CD8-positive, alpha-beta memory T cell (primary cell): ENCODE data around the gene NUCKS1. TPM values are rescaled to one million over a fixed set of nuclear protein-coding genes. Genes with fewer than 3 reads are reported as not detected.

ENCODE experiments used
- CTCF ChIA-PET: fragments of 350-600 bp; sonication (Branson Sonifier 250); formaldehyde crosslinking; loops from one replicate; lab custom pipeline; 2021; ENCODE audit warnings: antibody characterized with exemption; lab: Charles Lee
- POLR2A ChIA-PET: fragments of 350-600 bp; sonication (Branson Sonifier 250); formaldehyde crosslinking; loops from one replicate; lab custom pipeline; 2021; ENCODE audit warnings: antibody characterized with exemption; lab: Charles Lee
- DNase-seq, 5 donors: peaks; one replicate each; pipeline versions ENCODE4 v3.0.0 to v3.0.0-alpha.2; 2020 to 2022; ENCODE audit warnings: mixed read lengths in 1 of 5
- H3K27ac ChIP-seq: one replicate; pipeline ENCODE4 v1.7.0; 2013; ENCODE audit warnings: low read depth, mild to moderate bottlenecking, low read length, moderate library complexity
- H3K27me3 ChIP-seq: 2 replicates; pipeline ENCODE4 v1.7.0; 2013; ENCODE audit warnings: low read length, mild to moderate bottlenecking; ENCODE audit not compliant: insufficient read depth, poor library complexity, severe bottlenecking
- H3K36me3 ChIP-seq: 2 replicates; pipeline ENCODE4 v1.7.0; 2013; ENCODE audit warnings: mild to moderate bottlenecking, low read length, moderate library complexity; ENCODE audit not compliant: insufficient read depth
- H3K4me1 ChIP-seq: 2 replicates; pipeline ENCODE4 v1.7.0; 2013; ENCODE audit warnings: mild to moderate bottlenecking, low read length, moderate library complexity; ENCODE audit not compliant: insufficient read depth
- H3K4me3 ChIP-seq: 2 replicates; pipeline ENCODE4 v1.7.0; 2013; ENCODE audit warnings: mild to moderate bottlenecking, low read length
- H3K9me3 ChIP-seq: 2 replicates; pipeline ENCODE4 v1.7.0; 2013; ENCODE audit warnings: mild to moderate bottlenecking, low read length
- H3K27ac Mint-ChIP-seq, 8 donors: one replicate each; pipeline ENCODE4 v1.8.0; 2020 to 2021; ENCODE audit warnings: mixed read lengths in 8 of 8, mild to moderate bottlenecking in 6 of 8, inconsistent platforms in 3 of 8, moderate library complexity in 3 of 8
- H3K27me3 Mint-ChIP-seq, 2 donors: one replicate each; pipeline ENCODE4 v1.8.0; 2020 to 2021; ENCODE audit warnings: mixed read lengths in 2 of 2, mild to moderate bottlenecking in 1 of 2, moderate library complexity in 1 of 2
- H3K36me3 Mint-ChIP-seq, 3 donors: one replicate each; pipeline ENCODE4 v1.8.0; 2020 to 2021; ENCODE audit warnings: mixed read lengths in 3 of 3, inconsistent platforms in 1 of 3, mild to moderate bottlenecking in 1 of 3
- H3K4me1 Mint-ChIP-seq, 3 donors: one replicate each; pipeline ENCODE4 v1.8.0; 2020 to 2021; ENCODE audit warnings: mixed read lengths in 3 of 3, inconsistent platforms in 1 of 3, mild to moderate bottlenecking in 1 of 3
- H3K4me3 Mint-ChIP-seq, 7 donors: one replicate each; pipeline ENCODE4 v1.8.0; 2020 to 2021; ENCODE audit warnings: mixed read lengths in 7 of 7, mild to moderate bottlenecking in 6 of 7, moderate library complexity in 4 of 7, inconsistent platforms in 2 of 7
- H3K9me3 Mint-ChIP-seq, 5 donors: one replicate each; pipeline ENCODE4 v1.8.0; 2020 to 2022; ENCODE audit warnings: mixed read lengths in 5 of 5, mild to moderate bottlenecking in 3 of 5, moderate library complexity in 2 of 5, inconsistent platforms in 1 of 5
- polyA plus RNA-seq: library from polyadenylated mRNA; unstranded; fragments of 300-500 nt; fragmentation: Illumina TruSeq; gene quantifications from one replicate; pipeline ENCODE4 v1.2.3, GENCODE V29; 2021
- total RNA-seq, 2 experiments: library from RNA; stranded (reverse); gene quantifications; one replicate each; pipeline ENCODE4 v1.2.3, GENCODE V29; 2021

Gene NUCKS1
- total and polyA plus RNA-seq, 3 experiments from 2014 or later, result 18.9 to 202 (median 162) TPM

GRCh38 chr1:205670611-205671430 is 79.2 kb downstream of the NUCKS1 start:
- H3K27me3 Mint-ChIP-seq, result peaks cover 22 to 51% of the 10 kb centered on the region in 2 donors
- H3K9me3 ChIP-seq, result no peaks in the 10 kb centered on the region
- peaks cover 0 to 7% (median 7%) of the 10 kb centered on the region in 3 donors for H3K4me1 Mint-ChIP-seq
- H3K27me3 ChIP-seq, result no peaks in the 10 kb centered on the region
- POLR2A ChIA-PET, result no interaction called here
- H3K9me3 Mint-ChIP-seq, result no peaks in the 10 kb centered on the region
- DNase-seq, result no peak
- no peak overlapping the region for H3K27ac Mint-ChIP-seq
- no peaks in the 10 kb centered on the region for H3K4me1 ChIP-seq
- H3K36me3 Mint-ChIP-seq, result no peaks in the 10 kb centered on the region
- H3K4me3 ChIP-seq, result no peak overlapping the region
- no peak overlapping the region for H3K4me3 Mint-ChIP-seq
- H3K36me3 ChIP-seq, result no peaks in the 10 kb centered on the region
- CTCF ChIA-PET, result interaction anchor here (1.1 kb wide), 1 partner anchor 11 kb away, joined by 5 read pairs; no protein-coding TSS in a partner anchor
- H3K27ac ChIP-seq, result no peak overlapping the region

- ChIA-PET POLR2A (interaction anchor here (0.6 kb wide), 1 partner anchor 12 kb away, joined by 3 read pairs; no protein-coding TSS in a partner anchor), CTCF (interaction anchor here (1.6 to 3.9 kb wide), 2 partner anchors 11 to 39 kb away, joined by 3 to 25 read pairs; no protein-coding TSS in a partner anchor)
- peaks cover 20 to 43% of the 10 kb centered on the region in 2 donors for H3K27me3 Mint-ChIP-seq
- no peaks in the 10 kb centered on the region for H3K4me1 ChIP-seq
- H3K4me3 ChIP-seq, result no peak overlapping the region
- no peak overlapping the region for H3K4me3 Mint-ChIP-seq
- H3K36me3 ChIP-seq, result no peaks in the 10 kb centered on the region
- no peak overlapping the region for H3K27ac ChIP-seq
- no peaks in the 10 kb centered on the region for H3K9me3 Mint-ChIP-seq
- H3K4me1 Mint-ChIP-seq, result peaks cover 0 to 7% (median 7%) of the 10 kb centered on the region in 3 donors
- no peaks in the 10 kb centered on the region for H3K9me3 ChIP-seq
- no peak overlapping the region for H3K27ac Mint-ChIP-seq
- no peaks in the 10 kb centered on the region for H3K36me3 Mint-ChIP-seq
- DNase-seq, result no peak
- no peaks in the 10 kb centered on the region for H3K27me3 ChIP-seq
These were observed 79.9 kb downstream of the NUCKS1 start for GRCh38 chr1:205670150-205670446.

- Histone ChIP-seq H3K4me1 (no peaks in the 10 kb centered on the region), H3K27me3 (no peaks in the 10 kb centered on the region), H3K36me3 (no peaks in the 10 kb centered on the region), H3K9me3 (no peaks in the 10 kb centered on the region), H3K27ac (no peak overlapping the region), H3K4me3 (no peak overlapping the region)
- Mint-ChIP-seq H3K4me3 (no peak overlapping the region), H3K36me3 (no peaks in the 10 kb centered on the region), H3K9me3 (no peaks in the 10 kb centered on the region), H3K27me3 (peaks cover 20 to 40% of the 10 kb centered on the region in 2 donors), H3K4me1 (peaks cover 0 to 7% (median 7%) of the 10 kb centered on the region in 3 donors), H3K27ac (no peak overlapping the region)
- DNase-seq, result no peak
- POLR2A ChIA-PET, result interaction anchor here (0.6 kb wide), 1 partner anchor 12 kb away, joined by 3 read pairs; no protein-coding TSS in a partner anchor
- CTCF ChIA-PET, result interaction anchor here (1.6 to 3.9 kb wide), 2 partner anchors 11 to 40 kb away, joined by 3 to 25 read pairs; no protein-coding TSS in a partner anchor
These were observed 80.4 kb downstream of the NUCKS1 start for GRCh38 chr1:205669341-205670149.

- Mint-ChIP-seq H3K36me3 (no peaks in the 10 kb centered on the region), H3K27me3 (peaks cover 18 to 40% of the 10 kb centered on the region in 2 donors), H3K9me3 (no peaks in the 10 kb centered on the region), H3K27ac (no peak overlapping the region), H3K4me3 (no peak overlapping the region), H3K4me1 (peaks cover 0 to 7% (median 7%) of the 10 kb centered on the region in 3 donors)
- Histone ChIP-seq H3K4me1 (no peaks in the 10 kb centered on the region), H3K4me3 (no peak overlapping the region), H3K9me3 (no peaks in the 10 kb centered on the region), H3K27me3 (no peaks in the 10 kb centered on the region), H3K36me3 (no peaks in the 10 kb centered on the region), H3K27ac (no peak overlapping the region)
- no peak for DNase-seq
- CTCF ChIA-PET, result interaction anchor here (1.6 to 3.9 kb wide), 2 partner anchors 10 to 40 kb away, joined by 3 to 25 read pairs; no protein-coding TSS in a partner anchor
- POLR2A ChIA-PET, result no interaction called here
These were observed 81.0 kb downstream of the NUCKS1 start for GRCh38 chr1:205668951-205669340.

- H3K9me3 Mint-ChIP-seq, result no peaks in the 10 kb centered on the region
- Histone ChIP-seq H3K27ac (no peak overlapping the region), H3K4me3 (no peak overlapping the region), H3K36me3 (no peaks in the 10 kb centered on the region), H3K9me3 (no peaks in the 10 kb centered on the region), H3K27me3 (no peaks in the 10 kb centered on the region), H3K4me1 (no peaks in the 10 kb centered on the region)
- no peak overlapping the region for H3K4me3 Mint-ChIP-seq
- H3K27ac Mint-ChIP-seq, result no peak overlapping the region
- ChIA-PET CTCF (interaction anchor here (0.6 to 3.9 kb wide), 3 partner anchors 9 to 76 kb away, joined by 3 to 25 read pairs (median 4); no protein-coding TSS in a partner anchor), POLR2A (no interaction called here)
- DNase-seq, result no peak
- H3K27me3 Mint-ChIP-seq, result peaks cover 18 to 39% of the 10 kb centered on the region in 2 donors
- peaks cover 0 to 7% (median 7%) of the 10 kb centered on the region in 3 donors for H3K4me1 Mint-ChIP-seq
- H3K36me3 Mint-ChIP-seq, result no peaks in the 10 kb centered on the region
These were observed 81.9 kb downstream of the NUCKS1 start for GRCh38 chr1:205667909-205668643.

- POLR2A ChIA-PET, result no interaction called here
- H3K9me3 ChIP-seq, result no peaks in the 10 kb centered on the region
- Mint-ChIP-seq H3K36me3 (no peaks in the 10 kb centered on the region), H3K27me3 (peaks cover 15 to 32% of the 10 kb centered on the region in 2 donors), H3K4me1 (peaks cover 0 to under 1% (median 0%) of the 10 kb centered on the region in 3 donors), H3K4me3 (no peak overlapping the region), H3K9me3 (no peaks in the 10 kb centered on the region), H3K27ac (no peak overlapping the region)
- no peaks in the 10 kb centered on the region for H3K36me3 ChIP-seq
- no peaks in the 10 kb centered on the region for H3K27me3 ChIP-seq
- DNase-seq, result no peak
- H3K4me3 ChIP-seq, result no peak overlapping the region
- no peaks in the 10 kb centered on the region for H3K4me1 ChIP-seq
- H3K27ac ChIP-seq, result no peak overlapping the region
- CTCF ChIA-PET, result interaction anchor here (3.9 kb wide), 1 partner anchor 8 kb away, joined by 25 read pairs; no protein-coding TSS in a partner anchor
These were observed 83.4 kb downstream of the NUCKS1 start for GRCh38 chr1:205666372-205667166.
